CD4-positive, alpha-beta T cell treated with Interleukin-12 subunit alpha and Interleukin-12 subunit beta, for 1 hour (primary cell): ENCODE results near the gene SPRY1.

ENCODE experiments used
- DNase-seq: peaks from one replicate; pipeline ENCODE4 v3.0.0-alpha.2; 2020

Gene SPRY1

DNA sequence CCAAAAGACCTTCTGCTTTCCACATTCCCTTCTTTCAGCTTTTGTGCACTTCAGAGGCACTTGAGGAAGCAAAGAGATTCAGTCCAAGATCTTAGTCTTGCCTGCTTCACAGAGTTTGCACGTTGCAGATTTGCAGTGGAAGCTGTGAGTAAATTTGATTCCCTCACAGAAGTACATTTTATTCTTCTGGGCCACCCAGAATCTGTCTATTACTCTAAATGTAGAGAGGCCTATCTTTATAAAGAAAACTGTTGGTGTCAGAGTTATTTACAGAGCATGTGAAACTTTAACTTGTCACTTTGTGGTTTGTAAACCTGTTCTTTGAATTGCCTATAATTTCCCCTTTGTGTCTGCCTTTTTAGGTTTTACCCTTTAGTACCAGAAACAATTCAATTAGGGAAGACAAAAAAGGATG lies 15.5 kb downstream of the SPRY1 start:
- no peak for DNase-seq

DNA sequence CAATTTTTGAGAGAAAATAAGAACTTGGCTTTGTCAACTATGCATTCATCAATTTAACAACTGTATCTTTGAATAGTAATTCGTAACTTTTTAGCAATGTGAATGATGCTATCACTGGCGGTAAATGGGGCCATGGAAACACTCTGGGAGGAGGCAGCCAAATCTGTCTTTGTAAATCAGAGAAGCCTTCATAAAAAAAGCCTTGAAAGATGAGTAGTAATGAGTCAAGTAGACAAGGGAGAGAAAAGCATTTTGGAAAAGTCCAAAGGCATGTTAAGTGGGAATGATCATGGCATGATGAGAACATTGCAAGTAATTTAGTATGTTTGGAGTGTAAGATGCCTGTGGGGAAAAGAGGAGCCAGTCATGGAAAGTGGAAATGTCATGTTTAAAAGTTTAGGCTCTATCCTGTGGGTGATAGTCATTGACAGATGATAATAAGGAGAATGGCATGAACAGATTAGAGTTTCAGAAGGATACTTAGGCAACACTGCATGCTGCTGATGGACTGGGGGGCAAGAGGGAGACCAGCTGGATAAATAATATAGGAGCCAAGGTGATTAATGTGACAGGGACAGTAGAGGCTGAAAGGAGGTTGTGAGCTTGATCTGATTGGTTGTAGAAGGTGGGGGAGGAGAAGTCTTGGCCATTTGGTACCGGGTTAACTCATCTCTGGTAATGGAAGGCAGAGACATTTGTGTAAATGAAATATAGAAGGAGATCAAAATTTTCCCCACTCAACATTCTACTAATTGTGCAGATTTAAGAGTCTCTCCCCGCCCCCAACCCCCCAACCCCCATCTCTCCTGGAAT lies 16.3 kb downstream of the SPRY1 start:
- DNase-seq = no peak

DNA sequence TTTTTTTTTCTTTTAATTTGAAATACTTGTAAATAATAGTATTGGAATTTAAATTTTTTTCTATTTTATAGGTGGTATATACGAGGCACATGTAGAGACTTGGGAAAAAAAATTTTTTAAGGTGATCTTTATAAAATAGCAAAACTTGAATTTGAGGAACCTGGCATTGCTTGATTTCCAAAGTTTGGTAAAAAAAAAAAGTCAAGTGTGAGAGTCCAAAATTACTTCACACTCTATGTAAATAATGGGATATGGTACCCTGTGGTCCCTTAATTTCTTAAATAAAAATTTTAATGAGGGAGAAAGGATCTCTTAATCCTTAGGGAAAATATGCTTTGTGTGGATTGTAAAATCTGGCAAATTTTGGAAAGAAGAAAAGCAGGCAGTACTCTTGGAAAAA lies 19.0 kb downstream of the SPRY1 start:
- no peak for DNase-seq

- DNase-seq = peak; percentile 20
Measured at GRCh38 chr4:123415977-123416376, 19.4 kb downstream of the SPRY1 start.

- no peak for DNase-seq
Measured at GRCh38 chr4:123417813-123418212, 21.2 kb downstream of the SPRY1 start.

DNA sequence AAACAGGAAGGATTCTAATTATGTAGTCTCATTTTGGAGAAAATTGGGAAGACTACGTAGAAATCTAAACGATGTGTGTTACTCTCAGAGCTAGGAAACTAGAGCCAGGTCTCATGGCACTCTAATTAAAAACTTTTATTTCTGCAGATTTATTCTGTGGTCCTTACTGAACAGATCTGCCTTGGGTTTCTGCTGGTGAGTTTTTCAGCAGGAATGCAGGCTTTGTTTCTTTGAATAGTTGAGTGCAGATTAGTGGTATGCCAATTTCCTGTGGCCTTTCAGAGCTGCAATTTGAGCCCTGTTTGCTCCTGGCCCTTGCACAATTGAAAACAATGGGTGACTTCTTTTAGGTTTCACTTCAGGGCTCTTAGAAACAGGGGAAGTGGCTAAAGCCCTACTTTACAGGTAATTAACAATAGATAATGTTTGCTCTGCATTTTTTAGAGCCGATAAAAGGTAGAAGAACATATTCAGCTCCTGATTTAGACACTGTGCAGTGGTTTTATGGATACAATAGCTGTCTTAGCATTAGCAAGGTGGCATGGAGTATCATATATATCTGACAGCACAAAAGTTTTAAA lies 21.8 kb downstream of the SPRY1 start:
- no peak for DNase-seq

GRCh38 chr4:123419885-123420755 lies 23.5 kb downstream of the SPRY1 start:
- DNase-seq = no peak

GRCh38 chr4:123421227-123421936 lies 24.8 kb downstream of the SPRY1 start:
- DNase-seq = peak; percentile 35

- DNase-seq = peak; percentile 18
Measured at GRCh38 chr4:123421937-123422781, 25.6 kb downstream of the SPRY1 start.

GRCh38 chr4:123423819-123424218 lies 27.2 kb downstream of the SPRY1 start:
- no peak for DNase-seq

- DNase-seq = no peak
Measured at GRCh38 chr4:123427951-123428350, 31.4 kb downstream of the SPRY1 start.

DNA sequence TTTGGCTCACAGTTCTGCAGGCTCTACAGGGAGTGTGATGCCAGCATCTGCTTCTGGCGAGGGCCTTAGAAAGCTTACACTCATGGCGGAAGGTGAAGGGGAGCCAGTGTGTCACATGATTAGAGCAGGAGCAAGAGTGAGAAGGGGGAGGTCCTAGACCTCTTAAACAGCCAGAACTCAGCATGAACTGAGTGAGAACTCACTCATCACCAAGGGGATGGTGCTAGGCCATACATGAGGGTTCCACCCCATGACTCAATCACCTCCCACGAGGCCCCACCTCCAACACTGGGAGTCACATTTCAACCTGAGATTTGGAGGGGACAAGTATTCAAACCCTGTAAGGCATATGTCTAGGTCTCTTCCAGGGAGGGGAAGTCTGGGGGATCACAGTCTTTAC lies 33.4 kb downstream of the SPRY1 start:
- DNase-seq = no peak

DNA sequence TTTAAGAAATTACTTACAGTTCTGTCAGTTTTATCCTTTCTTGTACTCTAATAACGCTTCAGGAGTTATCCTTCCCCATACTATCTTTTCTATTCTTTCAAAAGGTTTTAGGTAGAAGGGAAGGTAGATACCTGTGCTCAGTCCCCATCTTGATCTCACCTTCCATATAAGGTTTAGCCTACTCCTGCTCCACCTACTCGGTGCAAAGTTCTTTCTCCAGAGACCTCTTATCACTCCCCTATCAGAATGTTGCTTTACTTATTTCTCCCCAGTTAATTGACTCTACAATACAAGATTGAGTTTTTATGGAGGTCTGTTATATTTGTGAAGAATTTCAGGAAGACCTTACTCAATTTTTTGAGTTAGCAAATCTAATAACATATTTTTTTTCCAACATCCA lies 33.9 kb downstream of the SPRY1 start:
- DNase-seq = no peak

DNA sequence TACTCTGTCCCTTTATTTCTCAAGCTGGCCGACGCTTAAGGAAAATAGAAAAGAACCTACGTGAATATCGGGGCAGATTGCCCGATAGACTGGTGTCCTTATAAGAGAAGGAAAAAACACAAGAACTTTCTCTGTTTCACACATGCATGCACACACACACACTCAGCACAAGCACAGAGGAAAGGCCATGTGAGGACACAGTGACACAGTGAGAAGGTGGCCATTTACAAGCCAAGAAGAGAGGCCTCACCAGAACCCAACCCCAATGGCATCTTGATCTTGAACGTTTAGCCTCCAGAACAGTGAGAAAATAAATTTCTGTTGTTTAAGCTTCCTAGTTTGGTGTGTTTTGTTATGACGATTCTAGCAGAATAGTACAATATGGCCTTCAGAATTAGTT lies 37.0 kb downstream of the SPRY1 start:
- DNase-seq = no peak

GRCh38 chr4:123433976-123434375 lies 37.4 kb downstream of the SPRY1 start:
- no peak for DNase-seq

GRCh38 chr4:123435246-123436113 lies 38.9 kb downstream of the SPRY1 start:
- DNase-seq = no peak

- no peak for DNase-seq
Measured at GRCh38 chr4:123438031-123438430, 41.4 kb downstream of the SPRY1 start.

DNA sequence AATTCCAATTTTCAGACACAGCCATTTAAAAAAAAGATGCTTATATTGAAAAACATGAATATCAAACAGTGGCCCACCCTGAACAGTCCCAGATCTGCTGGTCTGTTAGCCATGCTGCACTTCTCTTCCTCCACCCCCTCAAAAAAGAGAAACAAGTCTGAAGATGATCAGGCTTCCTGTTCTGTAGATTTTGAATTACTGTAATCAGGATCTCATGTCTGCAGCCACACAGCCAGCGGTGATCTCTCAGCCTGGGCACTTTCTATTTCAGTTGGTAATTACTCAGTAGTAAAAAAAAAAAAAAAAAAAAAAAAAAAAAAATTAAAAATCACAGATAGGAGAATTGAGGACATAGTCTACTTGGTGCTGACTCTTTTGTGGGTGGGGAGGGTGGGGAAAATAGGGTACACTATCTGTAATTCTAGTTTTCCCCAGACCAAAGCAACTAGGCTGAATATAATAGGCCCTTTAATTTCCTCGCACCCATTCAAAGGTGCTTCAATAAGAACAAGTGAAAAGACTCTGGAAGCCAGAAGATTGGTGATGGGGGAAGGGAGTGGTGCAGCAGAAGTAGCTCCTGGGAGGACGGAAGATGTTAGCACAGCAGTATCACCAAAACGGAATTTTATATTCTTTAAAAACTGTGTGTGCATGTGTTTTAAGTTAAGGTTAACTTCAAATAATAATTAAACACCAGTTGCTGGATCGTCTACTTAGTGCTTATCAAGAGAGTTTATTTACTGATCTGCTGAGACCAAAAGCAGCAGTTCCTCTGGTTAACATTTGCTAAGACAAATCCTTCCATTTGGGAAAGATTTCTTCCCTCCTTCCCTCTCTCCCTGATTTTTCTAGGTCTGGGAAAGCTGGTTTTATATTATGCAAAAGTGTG lies 47.0 kb downstream of the SPRY1 start:
- peak; percentile 5 for DNase-seq

GRCh38 chr4:123444290-123444731 lies 47.7 kb downstream of the SPRY1 start:
- peak; percentile 18 for DNase-seq
